H9 (cell line): ENCODE results near the gene ADARB2. TPM values are rescaled to one million over a fixed set of nuclear protein-coding genes. Genes with fewer than 3 reads are reported as not detected.

Source experiments
- DNase-seq: peaks from one replicate; pipeline ENCODE4 v3.0.0-alpha.2; 2017
- H2AFZ ChIP-seq: one replicate; pipeline ENCODE4 v1.6.1; 2013; ENCODE audit warnings: mild to moderate bottlenecking, low read length, control low read depth, moderate library complexity
- H2AK5ac ChIP-seq: 2 replicates; pipeline ENCODE4 v1.6.1; 2013; ENCODE audit warnings: low read length, control low read depth, mixed read lengths; ENCODE audit not compliant: insufficient read length
- H2BK120ac ChIP-seq: one replicate; pipeline ENCODE4 v1.6.1; 2013; ENCODE audit warnings: low read depth, mild to moderate bottlenecking, low read length, control low read depth, inconsistent platforms; ENCODE audit not compliant: poor library complexity, severe bottlenecking
- H2BK12ac ChIP-seq: 2 replicates; pipeline ENCODE4 v1.6.1; 2013; ENCODE audit warnings: low read length, control low read depth, mixed read lengths, low read depth; ENCODE audit not compliant: insufficient read length
- H2BK15ac ChIP-seq: 2 replicates; pipeline ENCODE4 v1.6.1; 2013; ENCODE audit warnings: low read depth, low read length, control low read depth
- H2BK20ac ChIP-seq: one replicate; pipeline ENCODE4 v1.6.1; 2013; ENCODE audit warnings: low read depth, mild to moderate bottlenecking, low read length, control low read depth, inconsistent platforms; ENCODE audit not compliant: poor library complexity, severe bottlenecking
- H2BK5ac ChIP-seq: 2 replicates; pipeline ENCODE4 v1.6.1; 2013; ENCODE audit warnings: low read length, control low read depth, mixed read lengths; ENCODE audit not compliant: insufficient read length
- H3K14ac ChIP-seq: 2 replicates; pipeline ENCODE4 v1.6.1; 2013; ENCODE audit warnings: low read length, control low read depth; ENCODE audit not compliant: insufficient read depth
- H3K18ac ChIP-seq: 2 replicates; pipeline ENCODE4 v1.6.1; 2013; ENCODE audit warnings: low read depth, mild to moderate bottlenecking, mixed read lengths, low read length, control low read depth; ENCODE audit not compliant: insufficient read length
- H3K23ac ChIP-seq: 2 replicates; pipeline ENCODE4 v1.6.1; 2013; ENCODE audit warnings: low read length, control low read depth, mixed read lengths, low read depth; ENCODE audit not compliant: insufficient read length
- H3K23me2 ChIP-seq: 2 replicates; pipeline ENCODE4 v1.6.1; 2013; ENCODE audit warnings: low read depth, mild to moderate bottlenecking, mixed read lengths, low read length, control low read depth; ENCODE audit not compliant: insufficient read length, poor library complexity, severe bottlenecking
- H3K27ac ChIP-seq: 2 replicates; pipeline ENCODE4 v1.5.1; 2013; ENCODE audit warnings: low read length, control low read depth, mixed read lengths, low read depth; ENCODE audit not compliant: insufficient read length
- H3K27me3 ChIP-seq: 2 replicates; pipeline ENCODE4 v1.6.1; 2013; ENCODE audit warnings: low read length, control low read depth, inconsistent platforms; ENCODE audit not compliant: insufficient read depth
- H3K4ac ChIP-seq: 2 replicates; pipeline ENCODE4 v1.6.1; 2013; ENCODE audit warnings: low read depth, mild to moderate bottlenecking, control low read depth, inconsistent platforms, low read length, moderate library complexity
- H3K4me1 ChIP-seq: 2 replicates; pipeline ENCODE4 v1.6.1; 2013; ENCODE audit warnings: low read length, control low read depth, inconsistent platforms; ENCODE audit not compliant: insufficient read depth
- H3K4me2 ChIP-seq: 2 replicates; pipeline ENCODE4 v1.6.1; 2013; ENCODE audit warnings: low read length, control low read depth, mixed read lengths; ENCODE audit not compliant: insufficient read length, insufficient read depth
- H3K56ac ChIP-seq: 2 replicates; pipeline ENCODE4 v1.6.1; 2013; ENCODE audit warnings: low read depth, mild to moderate bottlenecking, mixed read lengths, low read length, control low read depth; ENCODE audit not compliant: insufficient read length
- H3K79me1 ChIP-seq: 2 replicates; pipeline ENCODE4 v1.6.1; 2013; ENCODE audit warnings: low read depth, mild to moderate bottlenecking, moderate library complexity, low read length, control low read depth, inconsistent platforms; ENCODE audit not compliant: insufficient read depth, poor library complexity, severe bottlenecking
- H3K79me2 ChIP-seq: 2 replicates; pipeline ENCODE4 v1.6.1; 2013; ENCODE audit warnings: low read length, control low read depth, inconsistent platforms; ENCODE audit not compliant: insufficient read depth
- H3K9ac ChIP-seq: 2 replicates; pipeline ENCODE4 v1.6.1; 2013; ENCODE audit warnings: low read length, control low read depth, mixed read lengths; ENCODE audit not compliant: insufficient read length; ENCODE audit errors: extremely low read depth
- H3K9me3 ChIP-seq: one replicate; pipeline ENCODE4 v1.6.1; 2013; ENCODE audit warnings: low read depth, low read length, inconsistent platforms; ENCODE audit not compliant: control insufficient read depth
- H3T11ph ChIP-seq: one replicate; pipeline ENCODE4 v1.6.1; 2013; ENCODE audit warnings: mild to moderate bottlenecking, low read length, control low read depth, inconsistent platforms
- H4K20me1 ChIP-seq: one replicate; pipeline ENCODE4 v1.6.1; 2013; ENCODE audit not compliant: control insufficient read depth, insufficient read length, insufficient read depth
- H4K5ac ChIP-seq: 2 replicates; pipeline ENCODE4 v1.6.1; 2013; ENCODE audit warnings: low read depth, mild to moderate bottlenecking, mixed read lengths, low read length, control low read depth; ENCODE audit not compliant: insufficient read length
- H4K8ac ChIP-seq: replicated peaks from 2 replicates; pipeline ENCODE4 v1.6.1; 2013; ENCODE audit warnings: low read length, control low read depth, mixed read lengths, low read depth; ENCODE audit not compliant: insufficient read length
- H4K91ac ChIP-seq: 2 replicates; pipeline ENCODE4 v1.6.1; 2013; ENCODE audit warnings: low read depth, mild to moderate bottlenecking, moderate library complexity, mixed read lengths, low read length, control low read depth; ENCODE audit not compliant: insufficient read length
- H3K27ac Mint-ChIP-seq, 3 experiments: 2 replicates in 2 of 3; 3 replicates in 1 of 3; pipeline ENCODE4 v1.8.0; 2020 to 2021; ENCODE audit warnings: mixed read lengths in 3 of 3, mild to moderate bottlenecking in 1 of 3, moderate library complexity in 1 of 3
- H3K27me3 Mint-ChIP-seq: 2 replicates; pipeline ENCODE4 v1.8.0; 2021; ENCODE audit warnings: low read depth, mild to moderate bottlenecking, moderate library complexity, mixed read lengths
- H3K36me3 Mint-ChIP-seq, 3 experiments: 2 replicates in 2 of 3; 3 replicates in 1 of 3; pipeline ENCODE4 v1.8.0; 2020 to 2021; ENCODE audit warnings: low read depth in 3 of 3, mixed read lengths in 3 of 3; ENCODE audit not compliant: insufficient read depth in 1 of 3
- H3K4me1 Mint-ChIP-seq, 2 experiments: 2 replicates each; pipeline ENCODE4 v1.8.0; 2020; ENCODE audit warnings: mixed read lengths in 2 of 2
- H3K4me3 Mint-ChIP-seq, 2 experiments: 2 replicates in 1 of 2; 3 replicates in 1 of 2; pipeline ENCODE4 v1.8.0; 2020 to 2021; ENCODE audit warnings: mild to moderate bottlenecking in 2 of 2, mixed read lengths in 2 of 2, moderate library complexity in 1 of 2
- H3K9me3 Mint-ChIP-seq, 2 experiments: 2 replicates in 1 of 2; 3 replicates in 1 of 2; pipeline ENCODE4 v1.8.0; 2020; ENCODE audit warnings: mild to moderate bottlenecking in 2 of 2, mixed read lengths in 2 of 2, moderate library complexity in 1 of 2
- CTCF ChIP-seq: fragments of 200-600 bp; sonication (generic); conservative IDR thresholded peaks from 3 replicates; pipeline ENCODE4 v1.8.0; 2021; ENCODE audit warnings: antibody characterized with exemption, mild to moderate bottlenecking
- WGBS: extraction: QIAGEN DNeasy Blood & Tissue Kit; methylation state at CpG from one replicate; pipeline ENCODE4 v1.1.7; 2013; ENCODE audit warnings: missing lambda C conversion rate, low lambda C conversion rate, mixed read lengths; ENCODE audit not compliant: insufficient read length; ENCODE audit errors: extremely low coverage; 5-methylcytosine and 5-hydroxymethylcytosine counted together
- total RNA-seq: library from RNA; stranded (reverse); gene quantifications from 2 replicates; pipeline ENCODE4 v1.2.1, GENCODE V29; 2021

Gene ADARB2
- total RNA-seq, 1 experiment from 2014 or later: 0.87 TPM

GRCh38 chr10:1492641-1493040 lies 244.7 kb downstream of the ADARB2 start:
- no peak for DNase-seq
- Histone ChIP-seq H4K91ac (no peak overlapping the region), H2BK120ac (no peak overlapping the region), H4K5ac (no peak overlapping the region), H2AFZ (no peak overlapping the region), H3T11ph (no peak overlapping the region), H3K23me2 (no peaks in the 10 kb centered on the region), H4K8ac (no peak overlapping the region), H3K9me3 (no peaks in the 10 kb centered on the region), H2BK12ac (no peak overlapping the region), H3K9ac (no peak overlapping the region), H3K18ac (no peak overlapping the region), H2BK5ac (no peak overlapping the region), H3K14ac (no peak overlapping the region; the same call in 1 of the 2 replicates), H3K79me2 (no peaks in the 10 kb centered on the region), H3K27ac (no peak overlapping the region), H3K4me2 (no peak overlapping the region), H3K23ac (no peak overlapping the region), H2AK5ac (no peak overlapping the region), H2BK20ac (no peak overlapping the region), H3K27me3 (no peaks in the 10 kb centered on the region), H4K20me1 (no peaks in the 10 kb centered on the region), H2BK15ac (no peak overlapping the region), H3K4me1 (0 out of 2 replicates have a peak, but pooled peaks cover 2% of the 10 kb centered on the region), H3K4ac (no peak overlapping the region), H3K56ac (no peak overlapping the region), H3K79me1 (no peaks in the 10 kb centered on the region)
- Mint-ChIP-seq H3K27me3 (peaks cover 2% of the 10 kb centered on the region), H3K27ac (peak overlapping the region in 1 of 3 experiments; percentile 89; a peak in 1 of 7 replicates), H3K36me3 (no peaks in the 10 kb centered on the region), H3K4me3 (no peak overlapping the region), H3K9me3 (no peaks in the 10 kb centered on the region), H3K4me1 (no peaks in the 10 kb centered on the region)
- no peak for TF ChIP-seq CTCF
- WGBS: no CpG with 5 or more reads among the region's 9 CpGs
